Parathyroid adenoma (tissue), 2 donors: ENCODE results near the gene GSG1L.

Experiments used
- H2AFZ ChIP-seq: fragments of 300-600 bp; sonication (generic); one replicate; pipeline ENCODE4 v1.7.0; 2017; ENCODE audit warnings: antibody characterized with exemption, mild to moderate bottlenecking
- H3K27ac ChIP-seq: fragments of 300-600 bp; sonication (generic); one replicate; pipeline ENCODE4 v1.7.0; 2017
- H3K27me3 ChIP-seq: fragments of 300-600 bp; sonication (generic); one replicate; pipeline ENCODE4 v1.7.0; 2017; ENCODE audit warnings: low read length; ENCODE audit not compliant: control insufficient read depth, insufficient read depth
- H3K36me3 ChIP-seq: fragments of 300-600 bp; sonication (generic); one replicate; pipeline ENCODE4 v1.7.0; 2017; ENCODE audit warnings: low read length; ENCODE audit not compliant: control insufficient read depth, insufficient read depth
- H3K4me1 ChIP-seq: fragments of 300-600 bp; sonication (generic); one replicate; pipeline ENCODE4 v1.7.0; 2017; ENCODE audit warnings: control low read depth
- H3K4me2 ChIP-seq: fragments of 300-600 bp; sonication (generic); one replicate; pipeline ENCODE4 v1.7.0; 2017; ENCODE audit warnings: low read length
- H3K4me3 ChIP-seq: fragments of 300-600 bp; sonication (generic); one replicate; pipeline ENCODE4 v1.7.0; 2017; ENCODE audit warnings: low read depth, low read length
- H3K79me2 ChIP-seq: fragments of 300-600 bp; sonication (generic); one replicate; pipeline ENCODE4 v1.7.0; 2017; ENCODE audit warnings: control low read depth
- H3K9ac ChIP-seq: fragments of 300-600 bp; sonication (generic); one replicate; pipeline ENCODE4 v1.7.0; 2017; ENCODE audit warnings: mild to moderate bottlenecking
- H3K9me3 ChIP-seq: fragments of 300-600 bp; sonication (generic); one replicate; pipeline ENCODE4 v1.7.0; 2017; ENCODE audit warnings: low read length; ENCODE audit not compliant: control insufficient read depth
- TF ChIP-seq, protein P1 (sequence below): fragments of 300-600 bp; sonication (generic); IDR thresholded peaks from one replicate; pipeline ENCODE4 v1.7.0; 2017; ENCODE audit warnings: antibody characterized with exemption, mild to moderate bottlenecking
- donor health status: primary hyperparathyroidism.

Gene GSG1L

DNA sequence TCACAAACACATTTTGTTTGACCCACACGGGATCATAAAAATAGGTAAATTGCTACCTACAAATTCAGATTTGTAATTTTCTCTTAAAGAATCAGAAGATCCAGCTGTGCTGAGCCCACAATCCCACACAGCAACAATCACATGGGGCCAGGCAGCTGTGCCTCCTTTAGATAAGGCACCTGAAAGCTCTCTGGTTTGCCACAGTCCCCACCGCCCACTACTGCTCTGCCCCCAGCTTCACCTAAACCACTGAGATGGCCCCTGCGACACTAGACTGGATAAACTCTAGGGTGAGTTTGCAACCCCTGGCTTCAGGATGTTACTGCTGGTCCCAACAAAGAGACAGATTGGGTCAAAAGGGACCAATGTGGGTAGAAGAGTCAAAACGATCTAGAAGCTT lies 96.8 kb downstream of the GSG1L start:
- Histone ChIP-seq H3K27me3 (no peaks in the 10 kb centered on the region), H3K4me1 (no peaks in the 10 kb centered on the region), H3K79me2 (no peaks in the 10 kb centered on the region), H3K27ac (no peak overlapping the region), H3K36me3 (no peaks in the 10 kb centered on the region), H3K9me3 (no peaks in the 10 kb centered on the region), H3K4me2 (no peak overlapping the region), H3K9ac (no peak overlapping the region), H3K4me3 (no peak overlapping the region), H2AFZ (no peak overlapping the region)
- TF ChIP-seq, protein P1, sequence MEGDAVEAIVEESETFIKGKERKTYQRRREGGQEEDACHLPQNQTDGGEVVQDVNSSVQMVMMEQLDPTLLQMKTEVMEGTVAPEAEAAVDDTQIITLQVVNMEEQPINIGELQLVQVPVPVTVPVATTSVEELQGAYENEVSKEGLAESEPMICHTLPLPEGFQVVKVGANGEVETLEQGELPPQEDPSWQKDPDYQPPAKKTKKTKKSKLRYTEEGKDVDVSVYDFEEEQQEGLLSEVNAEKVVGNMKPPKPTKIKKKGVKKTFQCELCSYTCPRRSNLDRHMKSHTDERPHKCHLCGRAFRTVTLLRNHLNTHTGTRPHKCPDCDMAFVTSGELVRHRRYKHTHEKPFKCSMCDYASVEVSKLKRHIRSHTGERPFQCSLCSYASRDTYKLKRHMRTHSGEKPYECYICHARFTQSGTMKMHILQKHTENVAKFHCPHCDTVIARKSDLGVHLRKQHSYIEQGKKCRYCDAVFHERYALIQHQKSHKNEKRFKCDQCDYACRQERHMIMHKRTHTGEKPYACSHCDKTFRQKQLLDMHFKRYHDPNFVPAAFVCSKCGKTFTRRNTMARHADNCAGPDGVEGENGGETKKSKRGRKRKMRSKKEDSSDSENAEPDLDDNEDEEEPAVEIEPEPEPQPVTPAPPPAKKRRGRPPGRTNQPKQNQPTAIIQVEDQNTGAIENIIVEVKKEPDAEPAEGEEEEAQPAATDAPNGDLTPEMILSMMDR, result no peak

- no peaks in the 10 kb centered on the region for H3K27me3 ChIP-seq
- H3K4me1 ChIP-seq, result no peaks in the 10 kb centered on the region
- no peak overlapping the region for H3K4me3 ChIP-seq
- no peaks in the 10 kb centered on the region for H3K79me2 ChIP-seq
- no peak overlapping the region for H2AFZ ChIP-seq
- H3K36me3 ChIP-seq, result no peaks in the 10 kb centered on the region
- no peaks in the 10 kb centered on the region for H3K9me3 ChIP-seq
- no peak overlapping the region for H3K4me2 ChIP-seq
- TF ChIP-seq, protein P1, result no peak
- no peak overlapping the region for H3K9ac ChIP-seq
- H3K27ac ChIP-seq, result no peak overlapping the region
Observed at GRCh38 chr16:27965801-27966200, 97.7 kb downstream of the GSG1L start.

DNA sequence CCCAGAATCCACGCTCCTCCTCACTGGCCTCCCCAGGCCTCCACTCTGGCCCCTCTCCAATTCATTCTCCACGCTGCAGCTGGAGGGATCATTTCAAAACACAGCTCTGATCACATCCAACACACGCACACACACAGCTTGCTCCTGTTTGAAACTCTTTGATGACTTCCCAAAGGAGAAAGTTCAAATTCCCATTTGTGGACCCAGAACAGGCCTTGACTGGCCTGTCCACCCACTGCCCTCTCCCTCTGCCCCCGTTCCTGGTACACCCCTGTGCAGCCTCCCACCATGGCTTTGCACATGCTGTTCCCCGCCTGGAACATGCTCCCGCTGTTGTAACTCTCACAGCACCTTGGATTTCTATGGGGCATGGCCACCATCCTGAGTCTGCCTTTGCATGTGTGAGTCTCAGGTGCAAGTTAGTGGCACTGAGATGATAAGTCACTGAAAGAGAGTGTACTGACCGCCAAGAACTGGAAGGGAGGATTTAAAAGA lies 100.0 kb downstream of the GSG1L start:
- Histone ChIP-seq H3K9ac (no peak overlapping the region), H3K36me3 (no peaks in the 10 kb centered on the region), H3K4me3 (no peak overlapping the region), H3K27me3 (no peaks in the 10 kb centered on the region), H3K9me3 (no peaks in the 10 kb centered on the region), H3K4me1 (no peaks in the 10 kb centered on the region), H2AFZ (no peak overlapping the region), H3K4me2 (no peak overlapping the region), H3K27ac (no peak overlapping the region), H3K79me2 (no peaks in the 10 kb centered on the region)
- TF ChIP-seq, protein P1, result no peak

DNA sequence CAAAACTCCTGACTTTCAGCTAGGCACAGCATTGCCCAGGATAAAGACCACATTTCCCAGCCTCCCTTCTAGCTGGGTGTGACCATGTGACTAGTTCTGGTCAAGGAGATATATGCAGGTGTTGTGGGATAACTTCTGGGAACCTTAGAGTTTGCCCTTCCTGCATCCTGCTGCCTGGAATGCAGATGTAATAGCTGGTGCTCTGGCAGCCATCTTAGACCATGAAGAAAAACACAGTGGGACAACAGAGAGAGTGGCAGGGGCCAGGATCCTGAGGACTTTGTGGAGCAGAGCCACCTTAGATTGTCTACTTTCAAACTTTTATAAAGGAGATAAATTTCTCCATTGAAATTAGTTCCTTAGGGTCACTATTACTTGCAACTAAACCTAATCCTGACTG lies 101.3 kb downstream of the GSG1L start:
- Histone ChIP-seq H3K9me3 (no peaks in the 10 kb centered on the region), H3K27ac (no peak overlapping the region), H3K79me2 (no peaks in the 10 kb centered on the region), H3K36me3 (no peaks in the 10 kb centered on the region), H3K4me2 (no peak overlapping the region), H3K4me3 (no peak overlapping the region), H2AFZ (no peak overlapping the region), H3K9ac (no peak overlapping the region), H3K4me1 (no peaks in the 10 kb centered on the region), H3K27me3 (no peaks in the 10 kb centered on the region)
- TF ChIP-seq, protein P1, result no peak

GRCh38 chr16:27961296-27961620 lies 102.3 kb downstream of the GSG1L start:
- Histone ChIP-seq H3K4me2 (no peak overlapping the region), H3K4me1 (no peaks in the 10 kb centered on the region), H3K9me3 (no peaks in the 10 kb centered on the region), H3K4me3 (no peak overlapping the region), H3K36me3 (no peaks in the 10 kb centered on the region), H3K27me3 (no peaks in the 10 kb centered on the region), H3K27ac (no peak overlapping the region), H3K79me2 (no peaks in the 10 kb centered on the region), H2AFZ (no peak overlapping the region), H3K9ac (no peak overlapping the region)
- TF ChIP-seq, protein P1, result no peak
